SU-DHL-6 (cell line): Measurements from ENCODE around the gene ARFGEF2.

Experiments used
- CTCF ChIP-seq: fragments of 200-600 bp; sonication (generic); IDR thresholded peaks from one replicate; pipeline ENCODE4 v1.5.1; 2017; ENCODE audit warnings: antibody characterized with exemption, mild to moderate bottlenecking, low read length, moderate library complexity; ENCODE audit not compliant: insufficient read depth, poor library complexity, severe bottlenecking
- EZH2phosphoT487 ChIP-seq: fragments of 200-600 bp; sonication (generic), shearing (Covaris generic); conservative IDR thresholded peaks from 2 replicates; pipeline ENCODE4 v1.6.1; 2018; ENCODE audit warnings: mild to moderate bottlenecking, antibody characterized with exemption, low read length, moderate library complexity, mixed read lengths

- TF ChIP-seq CTCF (no peak), EZH2phosphoT487 (no peak)
These were observed 45.6 kb upstream of the ARFGEF2 start for GRCh38 chr20:48875914-48876240.
